ENCODE results near the gene ASXL3. TPM values are rescaled to one million over a fixed set of nuclear protein-coding genes. Genes with fewer than 3 reads are reported as not detected.

The ASXL3 gene
- total RNA-seq, 1 experiment from 2014 or later: not detected

GRCh38 chr18:33653231-33653630 is 75.2 kb downstream of the ASXL3 start:
- H3K27ac ChIP-seq (ENCODE audit: low read length): no peak overlapping the region
- H3K9ac ChIP-seq (ENCODE audit: low read length): no peak overlapping the region
- no peaks in the 10 kb centered on the region for H3F3A ChIP-seq (ENCODE audit: low read length, unreplicated experiment)
- no peaks in the 10 kb centered on the region for H3K9me2 ChIP-seq (replicated peaks; ENCODE audit: low read length)
- intact Hi-C loops (cut with micrococcal nuclease): no loop called here
- H3K4me1 ChIP-seq (ENCODE audit: insufficient read depth, low read length): no peaks in the 10 kb centered on the region
- TF ChIP-seq EZH2 (IDR thresholded peaks at IDR 0.05; ENCODE audit: low read length, unreplicated experiment): no peak
- TF ChIP-seq EZH2phosphoT487 (IDR thresholded peaks at IDR 0.05; ENCODE audit: borderline replicate concordance, low read length): no peak
- no peak for TF ChIP-seq CTCF (conservative IDR thresholded peaks at IDR 0.05; ENCODE audit: low read depth, low read length)
- H3K9me3 ChIP-seq (ENCODE audit: low read length): no peaks in the 10 kb centered on the region
- no peaks in the 10 kb centered on the region for H3K79me2 ChIP-seq (ENCODE audit: low read length)
- no peaks in the 10 kb centered on the region for H3K36me3 ChIP-seq (ENCODE audit: low read depth, low read length)
- BruUV-seq (replicated peaks): no TSS peak
- H4K20me1 ChIP-seq (ENCODE audit: low read length): no peaks in the 10 kb centered on the region
- ATAC-seq: no peak
- POLR2A ChIA-PET (ENCODE audit: unreplicated experiment): no interaction called here
- no peaks in the 10 kb centered on the region for H3K27me3 ChIP-seq (ENCODE audit: low read length)
- no peak overlapping the region for H3K4me3 ChIP-seq (ENCODE audit: low read length)
- H3K4me2 ChIP-seq (ENCODE audit: low read length): no peak overlapping the region
- H2AFZ ChIP-seq (ENCODE audit: low read length): no peak overlapping the region
- DNase-seq: no peak
- CTCF ChIA-PET: no interaction called here

- Histone ChIP-seq H3K27ac (ENCODE audit: low read length) (no peak overlapping the region), H3F3A (ENCODE audit: low read length, unreplicated experiment) (no peaks in the 10 kb centered on the region), H3K4me2 (ENCODE audit: low read length) (no peak overlapping the region), H3K4me3 (ENCODE audit: low read length) (no peak overlapping the region), H2AFZ (ENCODE audit: low read length) (no peak overlapping the region), H3K79me2 (ENCODE audit: low read length) (no peaks in the 10 kb centered on the region), H3K9ac (ENCODE audit: low read length) (no peak overlapping the region), H3K27me3 (ENCODE audit: low read length) (no peaks in the 10 kb centered on the region), H3K36me3 (ENCODE audit: low read depth, low read length) (no peaks in the 10 kb centered on the region), H3K4me1 (ENCODE audit: insufficient read depth, low read length) (no peaks in the 10 kb centered on the region), H4K20me1 (ENCODE audit: low read length) (no peaks in the 10 kb centered on the region), H3K9me3 (ENCODE audit: low read length) (no peaks in the 10 kb centered on the region), H3K9me2 (replicated peaks; ENCODE audit: low read length) (no peaks in the 10 kb centered on the region)
- intact Hi-C loops (cut with micrococcal nuclease): no loop called here
- ATAC-seq (no peak), DNase-seq (no peak)
- POLR2A ChIA-PET (ENCODE audit: unreplicated experiment): no interaction called here
- CTCF ChIA-PET: no interaction called here
- no TSS peak for BruUV-seq (replicated peaks)
- no peak for TF ChIP-seq EZH2phosphoT487 (IDR thresholded peaks at IDR 0.05; ENCODE audit: borderline replicate concordance, low read length)
- TF ChIP-seq EZH2 (IDR thresholded peaks at IDR 0.05; ENCODE audit: low read length, unreplicated experiment): no peak
- TF ChIP-seq CTCF (conservative IDR thresholded peaks at IDR 0.05; ENCODE audit: low read depth, low read length): no peak
Measured at GRCh38 chr18:33656889-33657448, 79.0 kb downstream of the ASXL3 start.

GRCh38 chr18:33660696-33661310 is 82.8 kb downstream of the ASXL3 start:
- POLR2A ChIA-PET (ENCODE audit: unreplicated experiment): no interaction called here

More at GRCh38 chr18:33660696-33661310, 82.8 kb downstream of the ASXL3 start:
- H3F3A ChIP-seq (ENCODE audit: low read length, unreplicated experiment): no peaks in the 10 kb centered on the region
- no peaks in the 10 kb centered on the region for H4K20me1 ChIP-seq (ENCODE audit: low read length)
- no peaks in the 10 kb centered on the region for H3K79me2 ChIP-seq (ENCODE audit: low read length)
- H3K9me2 ChIP-seq (replicated peaks; ENCODE audit: low read length): no peaks in the 10 kb centered on the region
- H3K36me3 ChIP-seq (ENCODE audit: low read depth, low read length): no peaks in the 10 kb centered on the region
- no peak overlapping the region for H3K9ac ChIP-seq (ENCODE audit: low read length)
- no peaks in the 10 kb centered on the region for H3K9me3 ChIP-seq (ENCODE audit: low read length)
- no TSS peak for BruUV-seq (replicated peaks)
- H3K27me3 ChIP-seq (ENCODE audit: low read length): no peaks in the 10 kb centered on the region
- no peak overlapping the region for H2AFZ ChIP-seq (ENCODE audit: low read length)
- DNase-seq (no peak), ATAC-seq (no peak)
- no peak overlapping the region for H3K27ac ChIP-seq (ENCODE audit: low read length)
- H3K4me1 ChIP-seq (ENCODE audit: insufficient read depth, low read length): no peaks in the 10 kb centered on the region
- TF ChIP-seq EZH2phosphoT487 (IDR thresholded peaks at IDR 0.05; ENCODE audit: borderline replicate concordance, low read length): no peak
- TF ChIP-seq CTCF (conservative IDR thresholded peaks at IDR 0.05; ENCODE audit: low read depth, low read length): no peak
- TF ChIP-seq EZH2 (IDR thresholded peaks at IDR 0.05; ENCODE audit: low read length, unreplicated experiment): no peak
- intact Hi-C loops (cut with micrococcal nuclease): no loop called here
- H3K4me3 ChIP-seq (ENCODE audit: low read length): no peak overlapping the region
- CTCF ChIA-PET: no interaction called here
- H3K4me2 ChIP-seq (ENCODE audit: low read length): no peak overlapping the region
